NK-92 (cell line): Measurements from ENCODE around the gene MYCN.

ENCODE experiments used
- DNase-seq: peaks from one replicate; lab custom pipeline; 2025; ENCODE audit not compliant: unreplicated experiment; lab: John Stamatoyannopoulos, UW

The MYCN gene

DNA sequence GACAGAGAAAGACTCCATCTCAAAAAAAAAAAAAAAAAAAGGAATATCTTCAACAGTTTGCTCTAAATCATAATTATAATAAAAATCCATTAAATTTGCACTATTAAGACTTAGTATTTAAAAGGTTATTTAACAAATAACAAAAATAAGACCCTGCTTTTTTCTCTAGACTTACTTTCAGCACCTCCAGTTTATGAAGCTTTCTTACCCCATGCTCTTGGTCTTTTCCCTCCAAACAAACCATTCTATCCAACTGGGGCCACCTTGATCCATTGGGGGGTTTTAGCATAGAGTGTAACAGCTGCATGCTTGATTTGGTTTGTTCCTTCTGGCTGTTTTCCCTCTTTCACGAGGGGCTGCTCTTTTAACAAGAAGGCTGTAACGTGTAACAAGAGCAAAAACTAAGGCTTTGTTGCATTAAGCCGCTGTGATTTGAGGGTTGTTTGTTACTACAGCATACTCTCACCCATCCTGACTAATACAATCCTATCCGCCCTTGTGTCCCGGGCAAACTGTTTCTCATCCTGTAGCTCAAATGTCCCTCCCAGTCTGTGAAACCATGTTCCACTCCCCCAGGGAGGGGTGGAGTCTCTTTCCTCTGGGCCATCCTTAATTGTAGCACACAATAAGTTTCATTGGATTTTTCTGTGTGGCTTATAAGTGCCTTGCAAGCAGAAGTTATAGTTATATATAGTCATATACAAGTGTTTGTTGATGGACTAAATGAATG, 9.6 kb upstream of the MYCN start:
- no peak for DNase-seq

- no peak for DNase-seq
Observed at GRCh38 chr2:15931319-15931890, 8.9 kb upstream of the MYCN start.

GRCh38 chr2:15931950-15932349, 8.4 kb upstream of the MYCN start:
- DNase-seq, result no peak

DNA sequence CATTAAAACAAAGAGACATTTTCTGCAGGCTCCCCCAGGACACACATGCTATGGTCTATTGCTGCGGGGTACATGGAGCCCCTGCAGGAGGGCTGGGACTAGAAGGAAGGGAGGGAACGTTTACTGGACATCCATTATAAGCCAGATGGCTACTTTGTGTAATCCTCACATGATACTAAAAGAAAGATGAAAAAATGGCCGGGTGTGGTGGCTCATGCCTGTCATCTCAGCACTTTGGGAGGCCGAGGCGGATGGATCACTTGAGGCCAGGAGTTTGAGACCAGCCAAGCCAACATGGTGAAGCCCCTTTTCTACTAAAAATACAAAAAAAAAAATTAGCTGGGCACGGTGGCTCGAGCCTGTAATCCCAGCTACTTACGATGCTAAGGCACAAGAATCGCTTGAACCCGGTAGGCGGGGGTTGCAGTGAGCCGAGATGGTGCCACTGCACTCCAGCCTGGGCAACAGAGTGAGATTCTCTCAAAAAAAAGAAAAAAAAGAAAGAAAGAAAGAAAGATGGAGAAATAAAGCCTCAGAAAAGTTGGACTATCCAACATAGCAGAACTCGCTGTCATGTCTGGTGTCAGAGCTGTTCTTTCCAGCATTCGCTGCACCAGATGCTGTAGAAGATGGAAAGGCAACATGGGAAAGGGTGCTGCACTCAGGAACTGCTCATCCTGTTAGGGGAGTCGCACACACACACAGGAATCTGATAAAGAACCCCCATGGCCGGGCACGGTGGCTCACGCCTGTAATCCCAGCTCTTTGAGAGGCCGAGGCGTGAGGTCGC, 7.8 kb upstream of the MYCN start:
- no peak for DNase-seq

DNA sequence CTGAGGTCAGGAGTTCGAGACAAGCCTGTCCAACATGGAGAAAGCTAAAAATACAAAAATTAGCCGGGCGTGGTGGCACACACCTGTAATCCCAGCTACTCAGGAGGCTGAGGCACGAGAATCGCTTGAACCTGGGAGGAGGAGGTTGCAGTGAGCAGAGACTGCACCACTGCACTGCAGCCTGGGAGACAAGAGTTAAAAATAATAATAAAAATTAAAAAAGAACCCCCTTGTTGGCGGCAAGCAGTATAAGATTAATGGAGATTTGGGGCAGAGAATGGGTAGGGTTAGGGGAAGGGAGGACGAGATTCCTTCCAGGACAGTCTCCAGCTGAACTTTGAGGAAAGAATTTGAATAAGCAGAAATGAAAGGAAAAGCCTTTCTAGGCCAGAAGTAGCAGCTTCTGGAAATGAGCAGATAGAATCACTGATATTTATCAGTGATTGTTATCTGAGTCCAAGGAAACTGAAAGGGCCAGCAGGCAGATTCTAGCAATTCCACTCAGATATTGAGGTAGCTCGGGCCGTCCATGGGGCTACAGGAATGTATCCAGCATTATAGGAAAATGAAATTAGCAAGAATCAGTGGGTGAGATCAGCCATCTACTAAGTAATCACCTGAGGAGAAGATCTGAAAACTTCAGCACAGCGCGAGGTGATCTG, 7.0 kb upstream of the MYCN start:
- no peak for DNase-seq

DNA sequence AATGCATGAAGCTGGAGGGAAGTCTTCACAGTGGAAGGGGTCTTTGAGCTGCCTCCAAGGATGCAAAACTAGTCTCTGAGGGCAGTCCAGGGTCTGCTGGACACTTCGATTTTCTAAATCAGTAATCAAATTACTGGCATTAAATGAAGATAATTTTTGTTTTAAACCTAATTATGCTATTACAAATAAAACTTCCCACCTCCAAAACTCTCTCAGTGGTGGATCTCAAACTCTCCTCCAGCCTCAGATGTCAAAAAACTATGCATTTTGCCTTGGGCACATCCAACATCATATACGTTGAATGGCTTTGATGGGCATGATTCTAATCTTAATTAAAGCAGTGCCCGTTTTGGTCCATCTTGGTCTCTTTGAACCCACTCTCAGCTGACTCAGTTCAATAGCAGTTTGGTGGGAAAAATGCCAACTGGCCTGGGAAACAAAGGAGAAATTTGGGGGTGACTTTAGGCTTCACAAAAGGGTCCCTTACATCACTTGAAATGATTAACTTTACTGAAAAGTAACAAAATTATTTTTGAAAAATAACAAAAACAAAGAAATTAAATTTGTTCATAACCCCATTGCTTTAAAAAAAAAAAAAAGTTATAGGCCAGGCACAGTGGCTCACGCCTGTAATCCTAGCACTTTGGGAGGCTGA, 5.9 kb upstream of the MYCN start:
- no peak for DNase-seq

- no peak for DNase-seq
Observed at GRCh38 chr2:15935189-15935588, 5.2 kb upstream of the MYCN start.

- DNase-seq, result no peak
Observed at GRCh38 chr2:15935675-15936074, 4.7 kb upstream of the MYCN start.

DNA sequence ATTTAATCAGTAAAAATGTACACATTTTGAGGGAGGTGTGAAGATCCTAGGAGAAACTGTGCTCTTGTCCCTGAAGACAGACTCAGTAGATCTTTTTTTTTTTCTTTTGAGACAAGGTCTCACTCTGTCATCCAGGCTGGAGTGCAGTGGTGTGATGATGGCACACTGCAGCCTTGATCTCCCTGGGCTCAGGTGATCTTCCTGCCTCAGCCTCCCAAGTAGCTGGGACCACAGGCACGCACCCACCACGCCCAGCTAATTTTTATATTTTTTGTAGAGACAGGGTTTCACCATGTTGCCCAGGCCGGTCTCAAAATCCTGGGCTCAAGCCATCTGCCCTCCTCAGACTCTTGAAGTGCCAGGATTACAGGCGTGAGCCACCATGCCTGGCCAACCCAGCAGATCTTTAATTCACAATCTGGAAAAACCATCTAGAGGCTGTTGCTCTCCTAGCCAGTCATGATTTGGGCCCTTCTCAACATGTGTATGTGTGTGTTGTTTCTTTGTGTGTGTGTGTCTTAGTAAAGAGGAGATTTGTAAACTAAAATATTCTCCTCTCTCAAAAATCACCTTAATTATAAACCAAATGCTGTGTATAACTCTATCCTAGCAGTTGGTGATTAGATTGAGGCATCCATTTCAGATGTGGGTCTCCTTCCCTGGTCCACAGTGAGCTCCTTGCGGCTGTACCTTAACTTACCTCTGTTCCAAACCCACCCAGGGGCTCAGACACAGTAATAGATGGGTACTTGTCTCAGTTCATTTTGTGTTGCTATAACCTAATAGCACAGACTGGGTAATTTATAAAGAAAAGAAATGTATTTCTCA, 3.9 kb upstream of the MYCN start:
- DNase-seq, result no peak

DNA sequence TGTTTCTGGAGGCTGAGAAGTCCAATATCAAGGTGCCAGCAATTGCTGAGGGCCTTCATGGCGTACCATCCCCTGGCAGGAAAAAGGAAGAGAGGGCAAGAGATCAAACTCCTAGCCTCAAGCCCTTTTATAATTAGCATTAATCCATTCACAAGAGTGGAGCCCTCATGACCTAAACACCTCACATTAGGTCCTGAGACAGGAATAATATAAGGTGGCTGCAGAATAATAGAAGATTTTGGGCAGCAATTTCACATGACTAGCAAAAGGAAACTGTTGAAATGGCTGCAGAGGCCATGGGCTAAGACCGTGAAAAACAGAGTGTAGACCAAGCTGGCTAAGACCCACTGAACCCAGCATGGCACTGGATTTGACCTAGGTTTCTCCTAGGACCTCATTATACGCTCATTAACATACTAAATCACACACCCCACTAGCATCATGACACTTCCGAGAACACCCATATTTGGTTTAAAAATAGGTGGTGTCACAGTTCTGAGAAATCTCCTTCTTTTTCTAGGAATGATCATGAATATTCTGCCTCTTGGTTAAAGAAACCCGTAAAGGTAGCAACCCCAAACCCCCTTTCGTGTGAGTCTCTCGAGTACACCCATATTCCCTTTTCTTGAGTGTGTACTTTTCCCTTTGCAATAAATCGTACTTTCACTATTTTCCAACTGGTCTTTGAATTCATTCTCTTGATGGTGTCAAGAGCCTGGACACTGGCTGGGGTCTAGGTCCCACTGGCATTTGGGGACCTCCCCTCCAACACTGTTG, 3.1 kb upstream of the MYCN start:
- DNase-seq, result no peak

GRCh38 chr2:15937882-15938802, 2.2 kb upstream of the MYCN start:
- no peak for DNase-seq

DNA sequence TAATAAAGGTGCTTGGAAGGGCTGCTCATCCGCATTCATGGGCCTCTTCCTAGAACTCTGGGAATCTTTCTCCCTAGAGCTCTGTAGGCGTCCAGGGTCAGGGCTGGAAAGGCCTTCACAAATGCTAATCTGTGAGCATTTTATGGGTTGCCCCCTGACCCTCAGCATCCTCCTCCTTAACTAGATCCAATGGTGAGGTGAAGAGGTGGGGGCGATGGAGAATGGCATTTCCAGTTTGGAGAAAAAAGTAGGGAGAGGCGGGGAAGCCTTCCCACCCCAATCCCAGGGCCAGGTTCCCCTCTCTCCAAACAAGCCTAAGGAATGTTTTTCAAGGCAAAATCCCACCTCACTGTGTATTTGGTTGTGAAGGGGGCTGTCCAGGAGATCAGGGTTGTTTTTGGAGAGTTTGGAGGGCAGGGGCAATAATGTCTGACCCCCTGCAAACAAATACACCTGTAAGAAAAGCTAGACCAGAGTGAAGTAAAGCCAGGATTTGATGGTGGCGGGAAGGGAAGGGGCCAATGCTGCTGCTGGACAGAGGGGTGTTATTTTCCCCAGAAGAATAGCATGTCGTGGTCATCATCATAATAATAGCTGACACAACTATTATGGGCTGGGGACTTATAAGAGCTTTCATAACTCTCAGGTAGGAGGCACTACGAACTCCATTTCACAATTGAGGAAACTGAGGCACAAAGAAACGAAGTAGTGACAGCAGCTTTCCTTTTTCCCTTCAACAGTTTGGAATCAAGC, 1.4 kb upstream of the MYCN start:
- DNase-seq, result no peak

- DNase-seq, result no peak
Observed at GRCh38 chr2:15939556-15939853, 845 bp upstream of the MYCN start.

GRCh38 chr2:15940661-15941480, 521 bp downstream of the MYCN start:
- no peak for DNase-seq

DNA sequence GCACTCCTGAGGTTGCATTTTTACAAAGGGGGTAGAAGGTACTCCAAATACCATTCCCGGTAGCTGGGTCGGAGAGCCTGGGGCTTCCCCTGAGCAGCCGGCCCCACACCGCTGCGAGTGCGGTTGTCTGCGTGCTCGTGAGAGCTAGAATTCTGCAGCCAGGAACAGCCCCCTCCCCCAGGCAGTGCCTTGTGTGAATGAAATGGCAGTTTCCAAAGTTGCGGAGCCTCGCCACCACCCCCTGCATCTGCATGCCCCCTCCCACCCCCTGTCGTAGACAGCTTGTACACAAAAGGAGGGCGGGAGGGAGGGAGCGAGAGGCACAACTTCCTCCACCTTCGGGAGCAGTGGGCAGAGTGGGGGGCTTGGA, 1.1 kb downstream of the MYCN start:
- no peak for DNase-seq

GRCh38 chr2:15941871-15942710, 1.7 kb downstream of the MYCN start:
- no peak for DNase-seq
